GM19025 (cell line): ENCODE data around the gene CCNB2.
"Not testable (repeated sequence)": the region's sequence is repeated elsewhere in the genome, so short reads cannot be mapped to it uniquely, and the experiment has no call there.

Experiments used
- ATAC-seq: cut with Tn5 transposase; IDR thresholded peaks from one replicate; pipeline ENCODE4 v1.9.1; 2021; ENCODE audit warnings: mild to moderate bottlenecking, low read depth, moderate library complexity; ENCODE audit not compliant: unreplicated experiment

CCNB2 gene

GRCh38 chr15:59162080-59162479, 57.1 kb downstream of the CCNB2 start:
- not testable (repeated sequence) for ATAC-seq

GRCh38 chr15:59165726-59166125, 60.8 kb downstream of the CCNB2 start:
- ATAC-seq, result no peak

GRCh38 chr15:59166166-59166565, 61.2 kb downstream of the CCNB2 start:
- ATAC-seq, result no peak

GRCh38 chr15:59166601-59167265, 61.8 kb downstream of the CCNB2 start:
- no peak for ATAC-seq

GRCh38 chr15:59168536-59168935, 63.6 kb downstream of the CCNB2 start:
- ATAC-seq, result no peak

DNA sequence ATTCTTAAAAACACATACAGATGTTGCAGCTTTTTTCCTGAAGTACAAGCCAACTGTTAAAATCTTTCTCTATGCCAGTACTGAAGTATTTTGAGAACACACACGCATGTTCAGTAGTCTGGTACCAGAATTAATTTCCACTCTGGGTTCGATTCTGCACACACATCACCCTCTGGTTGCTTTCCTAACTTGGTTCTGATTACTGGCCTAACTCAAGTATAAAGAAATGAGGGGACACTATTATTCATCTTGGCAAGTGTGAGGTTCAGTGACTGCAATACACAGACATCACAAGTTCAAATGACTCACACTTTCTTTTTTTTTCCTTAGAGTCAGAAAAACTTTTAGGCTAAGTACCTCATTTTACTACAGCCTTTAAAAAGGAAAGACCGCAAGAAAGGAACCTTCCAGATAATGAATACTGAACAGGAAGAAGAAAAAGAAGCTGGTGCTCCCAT, 64.3 kb downstream of the CCNB2 start:
- no peak for ATAC-seq

DNA sequence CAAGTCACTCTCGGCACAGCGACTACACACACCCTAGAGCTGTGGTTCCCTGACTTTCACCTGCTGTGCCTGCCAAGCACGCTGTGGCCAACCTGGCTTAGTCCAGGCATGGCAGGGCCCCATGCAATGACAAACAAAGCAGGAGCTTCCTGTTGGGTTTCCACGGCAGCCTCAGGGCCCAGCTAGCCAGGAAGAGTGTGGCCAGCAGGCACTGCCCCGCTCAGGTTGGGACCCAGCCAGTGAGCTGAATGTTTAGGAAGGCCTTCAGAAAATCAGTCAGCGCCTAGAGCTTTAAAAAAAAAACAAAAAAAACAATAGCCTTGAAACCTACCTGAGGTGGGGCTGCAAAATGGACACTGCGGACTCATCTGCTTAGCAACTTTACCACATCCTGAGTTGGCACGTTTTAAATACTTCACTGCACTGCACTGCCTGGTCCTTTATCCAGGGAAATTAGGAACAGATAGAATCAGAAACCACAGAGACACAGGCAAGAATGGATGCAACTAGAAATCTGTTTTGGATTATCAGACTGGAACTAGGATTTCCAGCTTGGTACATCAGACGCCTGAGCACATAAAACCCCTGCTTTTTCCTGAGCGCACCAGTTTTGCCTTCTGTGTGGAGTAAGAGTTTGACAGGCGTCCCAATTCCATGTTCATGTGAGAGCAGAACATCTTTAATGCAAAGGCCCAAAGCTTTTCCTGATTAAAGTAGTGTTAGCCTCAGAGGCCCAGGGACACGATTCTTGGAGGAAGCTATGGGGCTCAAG, 65.5 kb downstream of the CCNB2 start:
- no peak for ATAC-seq

GRCh38 chr15:59171067-59171397, 66.1 kb downstream of the CCNB2 start:
- no peak for ATAC-seq

DNA sequence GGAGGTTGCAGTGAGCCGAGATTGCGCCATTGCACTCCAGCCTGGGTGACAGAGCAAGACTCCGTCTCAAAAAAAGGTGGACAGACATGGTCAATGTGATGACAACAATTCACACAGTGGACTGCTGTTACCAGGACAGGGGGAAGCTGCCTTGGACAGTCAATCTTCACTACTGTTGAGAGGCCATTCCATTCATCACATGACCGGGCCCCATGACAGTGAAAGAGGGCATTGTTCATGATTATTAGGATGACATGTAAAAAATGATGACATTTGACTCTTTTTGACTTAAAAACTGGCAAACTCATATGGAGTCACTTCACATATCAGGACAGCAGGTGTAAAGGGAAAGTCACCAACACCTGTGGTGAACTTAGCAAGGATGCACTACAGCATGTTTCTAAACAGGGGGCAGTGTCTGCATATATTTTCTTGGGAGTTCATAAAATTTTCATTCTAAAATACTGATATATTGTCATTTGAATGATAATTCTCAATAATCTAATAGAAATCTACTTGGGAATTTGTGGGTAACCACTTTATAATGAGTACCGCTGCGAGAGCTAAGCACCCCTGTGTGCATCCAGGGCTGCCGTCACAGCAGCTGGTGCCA, 67.4 kb downstream of the CCNB2 start:
- ATAC-seq, result no peak

DNA sequence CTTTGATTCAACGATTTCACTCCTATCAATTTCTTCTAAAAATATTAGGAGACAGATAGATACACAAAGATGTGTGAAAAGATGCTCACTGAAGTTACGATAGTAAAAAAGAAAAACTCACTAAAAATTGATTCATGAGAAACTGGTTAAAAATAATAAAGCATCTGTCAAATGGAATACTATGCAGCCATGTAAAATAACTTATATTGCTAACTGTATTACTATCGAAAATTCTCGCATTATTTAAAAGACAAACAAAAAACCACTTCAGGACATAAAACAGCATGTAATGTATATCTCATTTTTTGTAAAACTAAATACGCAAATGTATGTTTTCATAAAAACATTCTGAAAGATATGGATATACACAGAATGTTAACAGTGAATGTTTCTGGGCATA, 68.2 kb downstream of the CCNB2 start:
- no peak for ATAC-seq

DNA sequence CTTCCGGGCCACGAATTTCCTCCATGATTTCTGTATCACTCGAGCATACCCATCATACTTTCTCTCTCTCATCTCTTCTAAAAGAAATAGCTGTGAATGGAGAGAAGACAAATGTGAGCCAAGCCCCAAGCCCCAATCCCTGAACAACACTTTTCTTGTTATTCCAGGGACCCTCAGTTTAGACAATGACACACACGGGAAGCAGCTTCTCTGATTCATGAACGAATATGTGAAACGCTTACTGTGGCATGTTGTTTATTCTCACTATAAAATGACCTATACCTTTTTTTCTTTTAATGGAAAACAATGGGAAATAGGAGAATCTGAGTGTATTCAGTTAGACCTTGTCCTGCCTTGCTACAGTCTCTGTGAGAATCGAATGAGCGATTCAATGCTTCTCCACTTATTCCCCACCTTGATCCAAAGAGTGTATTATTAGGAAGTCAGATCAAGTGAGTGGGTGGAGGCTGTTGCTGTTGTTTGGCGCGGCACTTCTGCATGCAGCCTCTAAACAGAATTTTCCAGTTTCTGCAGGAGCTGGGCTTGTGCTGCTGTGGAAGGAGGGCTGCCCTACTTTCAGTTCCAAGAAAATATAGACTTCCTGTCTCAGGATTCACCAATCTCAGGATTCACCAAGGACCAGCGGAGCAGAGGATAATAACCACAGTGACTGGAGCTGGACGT, 69.3 kb downstream of the CCNB2 start:
- ATAC-seq, result no peak
